Measurements from ENCODE around the gene CALHM3. TPM values are rescaled to one million over a fixed set of nuclear protein-coding genes. Genes with fewer than 3 reads are reported as not detected.

CALHM3 gene
- total and polyA plus RNA-seq, 4 donors: 0.02 to 0.15 TPM; not detected in 2

- Histone ChIP-seq H3K27me3 (ENCODE audit: control insufficient read depth in 3 of 3, insufficient read depth in 3 of 3, low read length in 2 of 3) (no peaks in the 10 kb centered on the region), H3K9me3 (ENCODE audit: control insufficient read depth in 4 of 4, insufficient read depth in 3 of 4, low read length in 3 of 4) (no peaks in the 10 kb centered on the region), H3K9ac (ENCODE audit: insufficient read depth in 1 of 2, low read length in 2 of 2) (no peak overlapping the region), H3K36me3 (ENCODE audit: control insufficient read depth in 4 of 4, insufficient read depth in 4 of 4, low read length in 4 of 4) (no peaks in the 10 kb centered on the region), H3K4me1 (ENCODE audit: control insufficient read depth in 5 of 5, insufficient read depth in 5 of 5, low read length in 5 of 5) (peaks cover 0 to under 1% (median 0%) of the 10 kb centered on the region in 5 donors), H3K27ac (ENCODE audit: low read depth in 1 of 2, low read length in 1 of 2) (no peak overlapping the region), H3K4me3 (no peak overlapping the region)
- no peak for TF ChIP-seq CTCF (IDR thresholded peaks at IDR 0.05; ENCODE audit: control extremely low read depth, extremely low read depth)
- 95 to 96% methylated on average over 39 of the region's 39 CpGs for WGBS, 2 donors
- DNase-seq (no peak), ATAC-seq (ENCODE audit: insufficient read depth, low FRiP score) (no peak)
Observed at GRCh38 chr10:103457896-103458583, 21.0 kb downstream of the CALHM3 start.

GRCh38 chr10:103457176-103457712 is 21.8 kb downstream of the CALHM3 start:
- Histone ChIP-seq H3K9ac (ENCODE audit: insufficient read depth in 1 of 2, low read length in 2 of 2) (no peak overlapping the region), H3K4me3 (no peak overlapping the region), H3K27ac (ENCODE audit: low read depth in 1 of 2, low read length in 1 of 2) (no peak overlapping the region), H3K4me1 (ENCODE audit: control insufficient read depth in 5 of 5, insufficient read depth in 5 of 5, low read length in 5 of 5) (peaks cover 0 to 8% (median 3%) of the 10 kb centered on the region in 5 donors), H3K36me3 (ENCODE audit: control insufficient read depth in 4 of 4, insufficient read depth in 4 of 4, low read length in 4 of 4) (no peaks in the 10 kb centered on the region), H3K9me3 (ENCODE audit: control insufficient read depth in 4 of 4, insufficient read depth in 3 of 4, low read length in 3 of 4) (no peaks in the 10 kb centered on the region), H3K27me3 (ENCODE audit: control insufficient read depth in 3 of 3, insufficient read depth in 3 of 3, low read length in 2 of 3) (no peaks in the 10 kb centered on the region)
- 84 to 85% methylated on average over 8 of the region's 8 CpGs for WGBS, 2 donors
- DNase-seq: no peak
- ATAC-seq (ENCODE audit: insufficient read depth, low FRiP score): no peak
- no peak for TF ChIP-seq CTCF (IDR thresholded peaks at IDR 0.05; ENCODE audit: control extremely low read depth, extremely low read depth)

- no peaks in the 10 kb centered on the region for H3K9me3 ChIP-seq (ENCODE audit: control insufficient read depth in 4 of 4, insufficient read depth in 3 of 4, low read length in 3 of 4)
- WGBS, 2 donors: 91 to 95% methylated on average over 9 of the region's 9 CpGs
- no peaks in the 10 kb centered on the region for H3K27me3 ChIP-seq (ENCODE audit: control insufficient read depth in 3 of 3, insufficient read depth in 3 of 3, low read length in 2 of 3)
- ATAC-seq (ENCODE audit: insufficient read depth, low FRiP score) (no peak), DNase-seq (no peak)
- H3K36me3 ChIP-seq (ENCODE audit: control insufficient read depth in 4 of 4, insufficient read depth in 4 of 4, low read length in 4 of 4): no peaks in the 10 kb centered on the region
- no peak overlapping the region for H3K9ac ChIP-seq (ENCODE audit: insufficient read depth in 1 of 2, low read length in 2 of 2)
- no peak for TF ChIP-seq CTCF (IDR thresholded peaks at IDR 0.05; ENCODE audit: control extremely low read depth, extremely low read depth)
- H3K27ac ChIP-seq (ENCODE audit: low read depth in 1 of 2, low read length in 1 of 2): no peak overlapping the region
- no peak overlapping the region for H3K4me3 ChIP-seq
- H3K4me1 ChIP-seq (ENCODE audit: control insufficient read depth in 5 of 5, insufficient read depth in 5 of 5, low read length in 5 of 5): peaks cover 0 to 15% (median 4%) of the 10 kb centered on the region in 5 donors
Observed at GRCh38 chr10:103456074-103456660, 22.9 kb downstream of the CALHM3 start.
